Measurements from ENCODE around the gene HYDIN.
A peak's percentile ranks its signal among the peaks of the same experiment; 100 is the strongest.

The HYDIN gene

GRCh38 chr16:70790815-70791214 is 439.7 kb downstream of the HYDIN start:
- FAIRE-seq (no peak), DNase-seq (ENCODE audit: low spot score) (no peak)

GRCh38 chr16:70789595-70790447 is 440.7 kb downstream of the HYDIN start:
- FAIRE-seq (no peak), DNase-seq (ENCODE audit: low spot score) (no peak)

GRCh38 chr16:70788668-70789594 is 441.6 kb downstream of the HYDIN start:
- no peak for FAIRE-seq
- DNase-seq (ENCODE audit: low spot score), result no peak

GRCh38 chr16:70786020-70786755 is 444.3 kb downstream of the HYDIN start:
- no peak for FAIRE-seq

GRCh38 chr16:70784692-70785555 is 445.6 kb downstream of the HYDIN start:
- DNase-seq (ENCODE audit: low spot score) (no peak), FAIRE-seq (no peak)

More at GRCh38 chr16:70786020-70786755, 444.3 kb downstream of the HYDIN start:
- DNase-seq (ENCODE audit: low spot score), result no peak

- DNase-seq (ENCODE audit: low spot score) (no peak), FAIRE-seq (no peak)
These were observed 448.3 kb downstream of the HYDIN start for GRCh38 chr16:70782237-70782636.

- FAIRE-seq, result no peak
- no peak for DNase-seq (ENCODE audit: low spot score)
These were observed 448.7 kb downstream of the HYDIN start for GRCh38 chr16:70781800-70782199.

GRCh38 chr16:70780546-70780945 is 450.0 kb downstream of the HYDIN start:
- no peak for DNase-seq (ENCODE audit: low spot score)
- FAIRE-seq, result no peak

- DNase-seq (ENCODE audit: low spot score) (no peak), FAIRE-seq (no peak)
These were observed 451.2 kb downstream of the HYDIN start for GRCh38 chr16:70779361-70779760.

- FAIRE-seq (no peak), DNase-seq (ENCODE audit: low spot score) (peak; percentile 18)
These were observed 451.6 kb downstream of the HYDIN start for GRCh38 chr16:70778901-70779309.

GRCh38 chr16:70777973-70778406 is 452.5 kb downstream of the HYDIN start:
- DNase-seq (ENCODE audit: low spot score) (no peak), FAIRE-seq (no peak)

GRCh38 chr16:70777496-70777895 is 453.0 kb downstream of the HYDIN start:
- no peak for DNase-seq (ENCODE audit: low spot score)
- no peak for FAIRE-seq

GRCh38 chr16:70775399-70775798 is 455.1 kb downstream of the HYDIN start:
- FAIRE-seq (no peak), DNase-seq (ENCODE audit: low spot score) (no peak)

- no peak for DNase-seq (ENCODE audit: low spot score)
- no peak for FAIRE-seq
These were observed 456.3 kb downstream of the HYDIN start for GRCh38 chr16:70774261-70774660.

- FAIRE-seq (no peak), DNase-seq (ENCODE audit: low spot score) (no peak)
These were observed 458.0 kb downstream of the HYDIN start for GRCh38 chr16:70772493-70772892.

GRCh38 chr16:70770626-70771552 is 459.6 kb downstream of the HYDIN start:
- FAIRE-seq (peak; percentile 64), DNase-seq (ENCODE audit: low spot score) (peak; percentile 66)

GRCh38 chr16:70770291-70770625 is 460.3 kb downstream of the HYDIN start:
- no peak for DNase-seq (ENCODE audit: low spot score)
- no peak for FAIRE-seq

GRCh38 chr16:70769761-70770160 is 460.8 kb downstream of the HYDIN start:
- FAIRE-seq, result no peak

GRCh38 chr16:70769131-70769530 is 461.4 kb downstream of the HYDIN start:
- FAIRE-seq (no peak), DNase-seq (ENCODE audit: low spot score) (no peak)

More at GRCh38 chr16:70769761-70770160, 460.8 kb downstream of the HYDIN start:
- DNase-seq (ENCODE audit: low spot score), result no peak
